Ramos (cell line): ENCODE measurements around the gene SLC5A2.
"Not testable (repeated sequence)": the region's sequence is repeated elsewhere in the genome, so short reads cannot be mapped to it uniquely, and the experiment has no call there.

ENCODE experiments used
- in situ Hi-C: fragments of 300-500 bp; cut with MboI; formaldehyde crosslinking; loops from one replicate; pipeline ENCODE4 v1.14.3; 2022; ENCODE audit warnings: low sequenced_read_pairs; ENCODE audit not compliant: unreplicated experiment

SLC5A2 gene

DNA sequence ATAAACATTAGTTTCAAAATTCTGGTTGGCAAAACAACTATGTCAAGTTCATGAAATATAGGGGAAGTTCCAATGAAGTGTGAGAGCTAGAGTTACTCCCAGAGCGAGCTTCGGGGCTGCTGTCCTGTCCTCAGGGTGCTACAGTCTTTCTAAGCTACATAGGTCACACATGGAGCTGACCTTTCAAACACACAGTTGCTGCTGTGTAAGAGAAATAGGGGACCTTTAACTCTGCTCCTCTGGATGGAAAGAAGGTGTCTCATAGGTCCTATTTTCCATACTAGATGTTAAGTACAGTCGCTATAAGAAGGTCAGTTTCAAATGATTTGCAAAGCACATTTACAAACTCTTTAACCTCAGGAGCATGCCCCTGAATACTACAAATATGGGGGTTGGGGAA is 38.4 kb downstream of the SLC5A2 start:
- in situ Hi-C loops, result no loop called here

DNA sequence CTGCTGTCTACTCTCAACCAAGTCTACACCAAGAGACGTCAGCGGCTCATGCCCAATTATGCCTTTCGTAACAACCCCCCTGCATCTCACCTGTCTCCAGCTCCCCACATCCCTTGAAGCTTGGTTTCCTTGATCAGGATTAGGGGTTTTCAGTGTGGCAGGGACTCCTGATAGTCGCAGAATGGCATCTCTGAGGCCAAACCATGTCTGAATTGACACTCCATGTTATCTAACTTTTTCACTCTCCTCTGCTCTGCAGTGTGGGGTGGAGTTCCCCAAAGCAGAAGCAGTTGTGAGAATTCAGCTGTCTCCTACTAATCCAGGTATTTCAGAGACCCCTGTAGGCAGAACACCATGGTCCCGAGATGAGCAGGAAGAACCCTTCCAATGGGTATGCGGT is 39.1 kb downstream of the SLC5A2 start:
- in situ Hi-C loops, result no loop called here

DNA sequence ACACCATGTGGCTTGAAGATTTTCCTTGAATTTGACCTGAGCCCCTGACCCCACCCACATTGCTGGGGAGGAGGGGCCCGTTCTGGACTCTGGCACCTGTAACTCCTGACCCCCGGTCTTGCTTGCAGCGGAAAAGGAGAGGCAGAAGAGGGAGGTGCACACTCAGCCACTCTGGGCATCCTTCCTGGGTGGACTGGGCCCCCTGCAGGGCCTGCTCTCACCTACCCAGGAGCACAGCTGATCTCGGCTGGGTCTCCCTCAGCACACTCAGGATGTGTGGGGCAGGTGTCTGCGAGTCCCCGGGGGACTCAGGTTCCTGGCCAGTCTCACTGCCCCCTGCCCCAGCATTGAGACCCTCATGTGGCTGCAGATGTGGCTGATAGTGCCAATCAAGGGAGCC is 40.8 kb downstream of the SLC5A2 start:
- in situ Hi-C loops, result not testable (repeated sequence)

DNA sequence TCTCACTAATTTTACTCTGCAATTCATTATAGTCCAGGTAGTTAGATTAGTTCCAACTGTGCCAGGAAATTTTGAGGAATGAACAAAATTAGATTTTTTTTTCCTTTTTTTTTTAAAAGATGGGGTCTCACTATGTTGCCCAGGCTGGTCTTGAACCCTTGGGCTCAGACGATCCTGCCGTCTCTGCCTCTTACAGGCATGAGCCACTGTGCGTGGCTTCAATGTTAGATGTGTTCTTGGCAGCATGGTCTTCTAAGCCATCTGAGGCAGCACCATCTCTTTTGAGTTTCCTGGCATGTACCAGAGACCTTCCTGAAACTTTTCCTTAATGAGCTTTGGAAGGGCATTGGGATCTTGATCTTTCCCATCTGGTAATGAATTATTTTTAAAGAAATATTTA is 42.2 kb downstream of the SLC5A2 start:
- in situ Hi-C loops, result no loop called here

DNA sequence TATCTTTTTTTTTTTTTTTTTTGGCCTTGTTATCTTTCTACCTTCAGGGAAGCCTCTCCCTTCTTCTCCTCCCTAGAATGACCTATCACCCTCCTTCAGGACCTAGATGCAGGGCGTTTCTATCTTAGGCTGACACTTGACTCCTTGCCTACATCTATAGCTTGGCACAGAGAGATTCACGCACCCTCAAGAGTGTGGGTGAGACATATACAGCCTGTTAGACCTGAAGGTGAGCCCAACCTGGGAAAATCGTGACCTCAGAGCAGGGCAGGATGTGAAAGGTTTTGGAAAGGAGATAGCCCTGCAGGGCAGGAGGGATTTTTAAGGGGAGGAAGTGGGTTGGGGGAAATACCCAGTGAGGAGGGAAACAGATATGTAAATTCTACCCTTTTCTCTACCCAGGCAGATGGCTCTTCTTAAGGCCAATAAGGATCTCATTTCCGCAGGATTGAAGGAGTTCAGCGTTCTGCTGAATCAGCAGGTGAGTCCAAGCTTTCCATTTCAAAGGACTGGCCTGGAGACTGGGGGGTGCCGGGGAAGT is 44.9 kb downstream of the SLC5A2 start, which contains the start of gene AHSP:
Gene AHSP (plus strand): TSS at position 167 of the 541 bp plus-strand sequence. CDS start 240 bp downstream, at position 407.
- in situ Hi-C loops, result no loop called here

DNA sequence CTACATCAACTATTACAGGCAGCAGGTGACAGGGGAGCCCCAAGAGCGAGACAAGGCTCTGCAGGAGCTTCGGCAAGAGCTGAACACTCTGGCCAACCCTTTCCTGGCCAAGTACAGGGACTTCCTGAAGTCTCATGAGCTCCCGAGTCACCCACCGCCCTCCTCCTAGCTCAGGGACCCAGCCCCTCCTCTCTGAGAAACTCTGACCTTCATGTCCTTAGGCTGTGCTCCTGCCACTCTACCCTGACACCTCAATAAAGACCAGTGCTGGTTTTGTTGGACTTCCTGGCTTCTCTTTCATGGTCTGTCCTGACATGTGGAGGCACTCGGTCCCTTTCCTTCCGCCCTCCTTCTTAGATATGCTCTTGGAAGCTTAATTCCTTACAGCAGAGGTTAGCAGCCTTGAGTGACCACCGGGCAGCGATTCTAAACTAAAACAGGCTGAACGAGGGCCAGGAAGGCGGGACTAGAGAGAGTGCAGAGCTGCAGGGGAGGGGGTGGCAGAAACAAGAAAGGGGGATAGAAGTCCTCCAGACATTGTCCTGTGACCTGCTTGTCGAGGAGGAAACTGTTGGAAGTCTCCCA is 45.7 kb downstream of the SLC5A2 start:
- in situ Hi-C loops, result no loop called here

DNA sequence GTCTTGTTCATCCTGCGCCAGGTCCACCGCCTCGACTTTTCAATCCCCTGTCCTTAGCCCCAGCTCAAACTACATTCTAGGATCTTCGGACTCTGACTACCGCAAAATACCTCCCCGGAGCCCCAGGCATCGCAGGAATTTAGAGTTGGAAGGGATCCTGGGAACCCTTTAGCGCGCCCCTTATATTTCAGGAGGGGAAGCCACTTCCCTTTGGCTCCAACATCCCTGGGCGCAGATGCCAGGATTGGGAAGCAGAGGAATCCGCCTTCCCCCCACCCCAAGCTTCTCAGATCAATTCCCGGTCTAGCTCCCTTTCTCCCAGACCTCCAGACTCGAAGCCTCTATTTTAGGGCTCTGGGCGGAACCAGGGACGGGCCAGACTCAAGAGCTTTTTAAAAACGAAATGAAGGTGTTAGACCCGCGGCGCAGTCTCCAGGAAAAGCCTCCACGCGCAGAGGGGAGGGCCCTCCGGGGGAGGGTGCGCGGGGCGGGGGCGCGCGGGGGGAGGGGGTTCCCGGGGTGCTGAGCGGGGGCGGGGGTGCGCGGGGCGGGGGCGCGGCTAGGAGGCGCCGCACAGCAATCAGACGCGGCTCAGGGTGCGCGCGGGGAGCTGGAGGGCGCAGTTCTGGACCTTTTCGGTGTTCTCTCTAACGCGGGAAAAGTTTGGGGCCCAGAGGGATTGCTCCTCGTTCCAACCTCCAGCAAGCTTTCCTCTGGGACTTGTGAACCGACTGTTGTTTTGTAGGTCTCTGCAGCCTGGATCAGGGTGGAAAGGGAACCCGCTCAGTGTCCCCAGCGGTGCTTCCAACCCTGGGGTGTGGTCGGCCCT is 46.4 kb downstream of the SLC5A2 start:
- in situ Hi-C loops, result no loop called here

DNA sequence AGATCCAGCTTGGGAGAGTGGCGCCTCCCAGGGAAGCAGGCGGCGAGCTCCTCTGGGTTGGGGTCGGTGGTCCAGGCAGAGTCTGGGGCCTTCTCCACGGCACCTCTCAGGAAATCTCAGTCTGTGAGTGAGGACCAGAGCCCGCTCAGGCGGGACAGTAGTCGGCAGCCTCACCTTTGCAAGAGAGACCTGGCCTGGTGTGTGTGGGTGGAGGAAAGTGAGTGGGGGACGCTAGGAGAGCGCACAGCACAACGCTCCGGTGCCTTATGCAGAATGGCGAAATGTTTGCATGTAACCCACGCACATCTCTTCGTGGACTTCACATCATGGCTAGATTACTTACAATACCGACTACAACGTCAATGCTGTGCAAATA is 47.0 kb downstream of the SLC5A2 start:
- in situ Hi-C loops, result no loop called here

DNA sequence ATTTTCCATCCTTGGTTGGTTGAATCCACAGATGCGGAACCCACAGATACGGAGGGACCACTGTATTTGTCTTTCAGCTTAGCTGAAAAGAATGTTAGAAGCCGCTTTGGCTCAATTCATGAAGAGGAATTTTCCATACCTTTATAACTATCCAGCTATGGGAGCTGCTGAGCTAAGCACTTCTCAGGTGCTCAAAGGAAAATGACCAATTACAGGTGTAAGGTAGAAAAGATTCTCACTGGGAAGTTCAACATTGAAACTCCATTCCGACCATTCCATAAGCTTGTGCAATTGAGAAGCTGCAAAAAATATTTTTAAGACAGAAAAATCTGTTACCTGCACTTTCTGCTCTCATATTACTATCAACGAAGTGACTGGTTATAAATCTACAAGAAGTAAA is 47.5 kb downstream of the SLC5A2 start:
- in situ Hi-C loops, result no loop called here

DNA sequence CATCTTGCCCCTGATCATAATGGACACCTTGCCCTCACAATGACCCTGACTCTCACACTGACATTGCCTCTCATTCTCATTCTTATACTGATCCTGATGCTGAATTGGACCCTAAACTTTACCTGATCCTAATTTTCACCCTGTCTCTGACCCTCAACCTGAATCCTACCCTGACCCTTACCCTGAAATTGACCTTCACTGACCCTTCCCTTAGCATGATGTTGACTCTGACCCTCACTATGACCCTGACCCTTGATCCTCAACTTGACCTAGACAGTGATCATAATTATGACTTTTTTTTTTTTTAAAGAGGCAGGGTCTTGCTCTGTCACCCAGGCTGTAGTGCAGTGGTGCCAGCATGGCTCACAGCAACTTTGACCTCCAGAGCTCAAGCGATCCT is 48.2 kb downstream of the SLC5A2 start:
- in situ Hi-C loops, result no loop called here

DNA sequence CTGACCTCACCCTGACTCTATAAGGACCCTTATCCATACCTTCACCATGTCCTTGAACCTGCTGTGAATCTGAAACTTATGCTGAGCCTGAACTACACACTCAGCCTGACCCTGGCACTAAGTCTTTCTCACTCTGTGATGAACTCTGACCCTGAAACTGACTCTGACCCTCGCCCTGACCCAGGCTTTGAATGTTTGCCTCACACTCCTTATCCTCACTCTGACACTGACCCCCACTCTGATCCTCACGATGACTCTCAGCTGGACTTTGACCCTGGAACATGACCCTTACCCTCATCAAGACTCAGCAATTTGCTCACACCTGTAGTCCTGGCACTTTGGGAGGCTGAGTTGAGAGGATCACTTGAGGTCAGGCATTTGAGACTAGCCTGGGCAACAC is 49.2 kb downstream of the SLC5A2 start:
- in situ Hi-C loops, result no loop called here

DNA sequence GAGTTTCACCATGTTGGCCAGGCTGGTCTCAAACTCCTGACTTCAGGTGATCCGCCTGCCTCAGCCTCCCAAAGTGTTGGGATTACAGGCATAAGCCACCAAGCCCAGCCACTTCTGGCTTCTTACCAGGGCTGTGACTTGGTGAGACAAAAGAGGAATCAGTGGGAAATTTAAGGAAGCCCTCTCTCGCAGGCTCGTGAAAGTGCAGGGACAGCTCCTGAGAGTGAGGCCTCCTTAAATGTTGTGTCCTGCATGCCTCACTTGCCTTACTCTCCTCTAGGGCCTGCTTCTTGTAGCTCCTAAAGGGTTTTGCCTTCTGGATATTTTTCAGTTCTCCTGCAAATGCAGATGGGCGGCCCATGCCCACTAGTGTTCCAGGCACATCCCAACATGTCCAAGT is 50.0 kb downstream of the SLC5A2 start:
- in situ Hi-C loops, result no loop called here

DNA sequence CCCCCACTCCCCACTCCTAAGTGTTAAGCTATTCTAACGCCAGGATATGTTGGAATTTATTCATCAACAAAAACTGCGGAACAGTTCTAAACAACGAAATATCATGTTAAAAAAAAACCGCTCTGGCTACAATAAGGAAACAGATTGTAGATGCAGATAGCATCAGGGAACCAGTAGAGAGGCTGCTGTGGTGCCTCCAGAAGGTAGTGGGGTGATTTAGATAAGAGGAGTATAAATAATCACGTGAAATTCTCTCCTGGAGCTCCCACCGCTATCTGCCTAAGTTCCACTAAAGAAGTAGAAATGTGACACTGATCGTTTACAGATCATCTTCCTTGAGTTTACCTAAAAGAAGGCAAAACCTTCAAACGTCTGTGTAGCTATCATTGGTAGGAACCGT is 52.8 kb downstream of the SLC5A2 start:
- in situ Hi-C loops, result no loop called here

DNA sequence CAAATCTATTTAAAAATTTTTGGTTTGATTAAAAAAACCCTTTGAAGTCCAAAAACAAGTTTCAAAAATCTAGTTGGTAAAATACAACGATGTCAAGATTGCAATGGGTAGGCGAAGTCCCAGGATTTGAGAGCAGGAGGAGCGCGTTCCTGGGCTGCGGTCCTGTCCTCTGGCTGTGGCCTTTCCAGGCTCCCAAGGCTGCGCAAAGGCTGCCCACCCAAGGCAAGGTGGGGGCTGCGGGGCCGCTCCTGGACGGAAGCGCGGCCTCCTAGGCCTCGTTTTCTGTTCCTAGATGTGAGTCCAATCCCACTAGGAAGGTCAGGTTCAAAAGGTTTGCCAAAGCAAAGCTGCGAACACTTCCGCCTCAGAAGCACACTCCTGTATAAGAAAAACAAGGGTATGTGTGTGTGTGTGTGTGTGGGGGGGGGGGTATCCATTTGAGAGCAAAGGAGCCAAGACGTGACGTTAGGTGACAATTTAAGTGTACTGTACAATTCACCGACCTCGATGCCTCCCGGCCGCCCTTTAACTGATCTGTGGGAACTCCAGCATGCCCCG is 54.0 kb downstream of the SLC5A2 start:
- in situ Hi-C loops, result no loop called here

DNA sequence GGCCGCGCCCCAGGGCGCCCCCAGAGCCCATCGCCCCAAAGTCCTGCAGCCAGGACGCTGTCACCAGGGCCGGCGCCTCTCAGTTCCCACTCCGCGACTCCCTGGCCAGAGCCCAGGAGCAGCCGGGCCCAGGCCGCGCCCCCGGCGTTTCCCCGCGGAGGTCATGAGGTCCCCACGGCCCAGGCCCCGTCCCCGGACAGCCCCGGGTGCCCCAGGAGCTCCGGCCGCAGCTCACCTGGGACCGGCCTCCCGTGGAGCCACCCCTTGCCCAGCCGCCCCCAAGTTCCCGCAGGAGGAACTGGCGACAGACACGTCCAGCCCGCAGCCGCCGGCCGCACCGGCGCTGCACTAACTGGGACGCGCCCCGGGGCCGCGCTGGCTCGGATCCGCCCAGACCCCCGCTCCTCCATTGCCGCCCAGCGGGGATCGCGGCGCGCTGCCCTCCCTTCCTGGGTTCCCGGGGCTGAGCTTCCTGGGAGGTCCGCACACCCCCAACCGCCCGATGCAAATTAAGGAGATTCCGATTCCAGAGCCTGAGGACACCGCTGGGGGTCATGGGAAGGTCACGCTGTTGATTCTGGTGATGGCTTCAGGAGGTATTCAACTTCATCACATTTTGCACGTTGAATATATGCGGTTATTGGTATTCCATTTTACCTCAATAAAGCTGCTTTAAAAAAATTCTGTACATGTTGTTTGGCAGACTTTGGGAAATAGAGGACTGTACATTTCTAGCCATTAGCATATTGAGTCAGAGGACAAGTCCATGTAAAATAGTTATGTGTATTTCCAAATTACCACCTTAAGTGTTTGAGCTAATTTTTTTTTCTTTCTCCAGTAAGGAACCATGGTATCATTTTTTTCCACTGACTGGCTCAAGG is 54.7 kb downstream of the SLC5A2 start:
- in situ Hi-C loops, result no loop called here

DNA sequence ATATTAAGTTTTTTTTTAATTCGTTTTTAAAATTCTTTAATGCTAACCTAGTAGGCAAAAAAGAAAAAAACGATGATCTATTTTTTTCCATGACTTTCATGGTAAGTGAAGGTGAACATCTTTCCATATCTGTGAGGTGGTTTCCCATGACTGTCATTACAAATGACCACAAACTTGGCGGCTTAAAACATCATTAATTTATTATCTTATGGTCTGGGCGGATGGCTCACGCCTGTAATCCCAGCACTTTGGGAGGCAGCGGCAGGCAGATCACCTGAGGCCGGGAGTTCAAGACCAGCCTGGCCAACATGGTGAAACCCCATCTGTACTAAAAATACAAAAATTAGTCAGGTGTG is 55.3 kb downstream of the SLC5A2 start:
- in situ Hi-C loops, result not testable (repeated sequence)

DNA sequence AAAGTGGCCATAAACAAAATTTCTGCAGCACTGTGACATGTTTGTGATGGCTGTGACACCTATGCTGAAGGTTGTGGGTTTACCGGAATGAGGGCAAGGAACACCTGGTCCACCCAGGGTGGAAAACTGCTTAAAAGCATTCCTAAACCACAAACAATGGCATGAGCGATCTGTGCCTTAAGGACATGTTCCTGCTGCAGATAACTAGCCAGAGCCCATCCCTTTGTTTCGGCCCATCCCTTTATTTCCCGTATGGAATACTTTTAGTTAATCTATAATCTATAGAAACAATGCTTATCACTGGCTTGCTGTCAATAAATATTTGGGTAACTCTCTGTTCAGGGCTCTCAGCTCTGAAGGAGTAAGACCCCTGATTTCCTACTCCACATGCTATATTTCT is 56.8 kb downstream of the SLC5A2 start:
- in situ Hi-C loops, result not testable (repeated sequence)
